ENCODE data around the gene NELFCD.
"Not testable (repeated sequence)": the region's sequence is repeated elsewhere in the genome, so short reads cannot be mapped to it uniquely, and the experiment has no call there.

Gene NELFCD

GRCh38 chr20:59040667-59041066 is 59.6 kb downstream of the NELFCD start:
- TF ChIP-seq, protein P1, sequence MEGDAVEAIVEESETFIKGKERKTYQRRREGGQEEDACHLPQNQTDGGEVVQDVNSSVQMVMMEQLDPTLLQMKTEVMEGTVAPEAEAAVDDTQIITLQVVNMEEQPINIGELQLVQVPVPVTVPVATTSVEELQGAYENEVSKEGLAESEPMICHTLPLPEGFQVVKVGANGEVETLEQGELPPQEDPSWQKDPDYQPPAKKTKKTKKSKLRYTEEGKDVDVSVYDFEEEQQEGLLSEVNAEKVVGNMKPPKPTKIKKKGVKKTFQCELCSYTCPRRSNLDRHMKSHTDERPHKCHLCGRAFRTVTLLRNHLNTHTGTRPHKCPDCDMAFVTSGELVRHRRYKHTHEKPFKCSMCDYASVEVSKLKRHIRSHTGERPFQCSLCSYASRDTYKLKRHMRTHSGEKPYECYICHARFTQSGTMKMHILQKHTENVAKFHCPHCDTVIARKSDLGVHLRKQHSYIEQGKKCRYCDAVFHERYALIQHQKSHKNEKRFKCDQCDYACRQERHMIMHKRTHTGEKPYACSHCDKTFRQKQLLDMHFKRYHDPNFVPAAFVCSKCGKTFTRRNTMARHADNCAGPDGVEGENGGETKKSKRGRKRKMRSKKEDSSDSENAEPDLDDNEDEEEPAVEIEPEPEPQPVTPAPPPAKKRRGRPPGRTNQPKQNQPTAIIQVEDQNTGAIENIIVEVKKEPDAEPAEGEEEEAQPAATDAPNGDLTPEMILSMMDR (IDR thresholded peaks at IDR 0.05; ENCODE audit: insufficient read depth, low read depth, low read length, missing control alignments): no peak
- DNase-seq (ENCODE audit: low read depth): no peak
- H3K4me3 ChIP-seq (ENCODE audit: low read length): no peak overlapping the region

- H3K4me3 ChIP-seq (ENCODE audit: low read length): peak overlapping the region; percentile 89
- not testable (repeated sequence) for DNase-seq (ENCODE audit: low read depth)
Measured at GRCh38 chr20:59041487-59041886, 60.4 kb downstream of the NELFCD start.

DNA sequence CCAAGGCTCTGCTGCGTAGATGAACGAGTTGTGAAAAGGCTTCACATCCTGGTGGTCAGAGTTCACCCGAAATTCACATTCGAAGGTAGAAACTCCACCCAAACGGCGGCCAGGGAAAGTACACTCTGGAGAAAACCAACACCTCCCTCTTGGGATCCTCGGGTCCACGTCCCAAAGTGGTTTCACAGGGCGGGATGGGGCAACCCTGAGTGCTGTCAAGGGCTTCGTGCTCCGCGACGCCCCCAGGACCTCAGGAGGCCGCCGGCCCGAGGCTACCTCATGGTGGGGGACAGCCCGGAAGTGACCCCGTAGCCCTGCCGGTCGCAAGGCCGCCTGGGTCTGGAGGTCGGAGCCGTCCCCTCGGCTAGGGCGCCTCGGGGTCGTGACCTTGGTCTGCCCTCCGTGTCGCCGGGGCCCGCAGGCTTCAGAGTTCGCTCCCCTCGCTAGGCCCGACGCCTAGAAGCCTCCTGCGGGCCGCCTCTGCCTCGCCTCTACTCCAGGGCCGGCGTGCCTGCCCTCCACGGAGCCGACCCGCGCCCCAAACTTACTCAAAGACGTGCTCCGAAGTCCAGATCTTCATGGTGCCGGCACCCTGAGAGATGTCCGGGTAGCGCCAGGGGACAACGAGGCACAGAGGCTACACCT is 61.2 kb downstream of the NELFCD start, which contains the start of gene PRELID3B:
Gene PRELID3B (minus strand): TSS at position 636 of the 645 bp plus-strand sequence. CDS start 56 bp downstream, at position 580.
- DNase-seq (ENCODE audit: low read depth): peak; percentile 37
- TF ChIP-seq, protein P1 (IDR thresholded peaks at IDR 0.05; ENCODE audit: insufficient read depth, low read depth, low read length, missing control alignments): no peak
- peak within 1 kb of the TSS; percentile 89 for H3K4me3 ChIP-seq (ENCODE audit: low read length)

GRCh38 chr20:59042796-59043631 is 62.0 kb downstream of the NELFCD start:
- DNase-seq (ENCODE audit: low read depth): peak; percentile 92
- TF ChIP-seq, protein P1 (IDR thresholded peaks at IDR 0.05; ENCODE audit: insufficient read depth, low read depth, low read length, missing control alignments): no peak
- peak overlapping the region; percentile 89 for H3K4me3 ChIP-seq (ENCODE audit: low read length)

- TF ChIP-seq, protein P1 (IDR thresholded peaks at IDR 0.05; ENCODE audit: insufficient read depth, low read depth, low read length, missing control alignments): no peak
- DNase-seq (ENCODE audit: low read depth): peak; percentile 74
- H3K4me3 ChIP-seq (ENCODE audit: low read length): no peak overlapping the region
Measured at GRCh38 chr20:59043698-59044097, 62.6 kb downstream of the NELFCD start.

DNA sequence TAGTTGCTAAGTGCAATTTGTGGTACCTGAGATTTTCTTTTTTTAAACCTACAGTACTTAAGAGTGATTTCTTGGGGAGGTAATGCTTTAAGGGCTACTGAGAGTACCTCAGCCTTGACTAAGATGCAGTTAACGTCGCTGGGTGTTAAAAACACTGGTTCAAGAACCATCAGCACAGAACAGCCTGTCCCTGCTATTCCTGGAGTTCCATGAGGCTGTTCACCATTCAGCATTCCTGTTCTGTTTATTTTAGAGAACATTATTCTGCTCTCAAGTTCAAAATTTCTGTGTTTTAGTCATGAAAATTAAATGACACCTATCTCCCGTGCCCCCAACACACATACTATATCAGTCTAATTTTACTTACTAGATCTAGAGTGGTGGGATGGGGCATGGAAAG is 63.2 kb downstream of the NELFCD start:
- TF ChIP-seq, protein P1 (IDR thresholded peaks at IDR 0.05; ENCODE audit: insufficient read depth, low read depth, low read length, missing control alignments): no peak
- no peak for DNase-seq (ENCODE audit: low read depth)
- H3K4me3 ChIP-seq (ENCODE audit: low read length): no peak overlapping the region

All from epithelial cell of esophagus (primary cell).